Stimulated activated naive CD8-positive, alpha-beta T cell treated with anti-CD3 and anti-CD28 coated beads, Interleukin-15, Interleukin-2, amounts not matched to agents 100 U/mL and 50 U/mL, for 24 hours (primary cell): Measurements from ENCODE around the gene ABCC3.
"Not testable (repeated sequence)": the region's sequence is repeated elsewhere in the genome, so short reads cannot be mapped to it uniquely, and the experiment has no call there.

Experiments used
- ATAC-seq: fragments of 150-1000 bp; cut with Tn5 transposase; one replicate; pipeline ENCODE4 v1.10.0; 2021
- DNase-seq: peaks from one replicate; pipeline ENCODE4 v3.0.0; 2021

ABCC3 gene

GRCh38 chr17:50666316-50666715 is 31.6 kb downstream of the ABCC3 start:
- no peak for DNase-seq
- no peak for ATAC-seq

- no peak for DNase-seq
- no peak for ATAC-seq
Measured at GRCh38 chr17:50667259-50668024, 32.8 kb downstream of the ABCC3 start.

GRCh38 chr17:50668025-50668837 is 33.5 kb downstream of the ABCC3 start:
- DNase-seq (no peak), ATAC-seq (no peak)

GRCh38 chr17:50668838-50669581 is 34.3 kb downstream of the ABCC3 start:
- no peak for ATAC-seq
- DNase-seq, result no peak

GRCh38 chr17:50672071-50672470 is 37.4 kb downstream of the ABCC3 start:
- DNase-seq, result no peak
- ATAC-seq, result no peak

GRCh38 chr17:50672831-50673551 is 38.3 kb downstream of the ABCC3 start:
- DNase-seq, result no peak
- ATAC-seq, result no peak

- ATAC-seq, result no peak
- DNase-seq, result no peak
Measured at GRCh38 chr17:50675190-50675589, 40.5 kb downstream of the ABCC3 start.

GRCh38 chr17:50675627-50676026 is 40.9 kb downstream of the ABCC3 start:
- no peak for ATAC-seq

GRCh38 chr17:50676065-50676975 is 41.6 kb downstream of the ABCC3 start:
- DNase-seq (no peak), ATAC-seq (no peak)

More at GRCh38 chr17:50675627-50676026, 40.9 kb downstream of the ABCC3 start:
- no peak for DNase-seq

- ATAC-seq, result no peak
Measured at GRCh38 chr17:50677851-50678375, 43.2 kb downstream of the ABCC3 start.

GRCh38 chr17:50679008-50679544 is 44.4 kb downstream of the ABCC3 start:
- ATAC-seq (no peak), DNase-seq (no peak)

More at GRCh38 chr17:50677851-50678375, 43.2 kb downstream of the ABCC3 start:
- no peak for DNase-seq

GRCh38 chr17:50680126-50680525 is 45.4 kb downstream of the ABCC3 start:
- DNase-seq, result no peak
- no peak for ATAC-seq

- not testable (repeated sequence) for DNase-seq, ATAC-seq
Measured at GRCh38 chr17:50680543-50681262, 46.0 kb downstream of the ABCC3 start.

GRCh38 chr17:50681263-50682200 is 46.9 kb downstream of the ABCC3 start:
- ATAC-seq (no peak), DNase-seq (no peak)

GRCh38 chr17:50682441-50682840 is 47.8 kb downstream of the ABCC3 start:
- ATAC-seq (no peak), DNase-seq (no peak)

- no peak for ATAC-seq
Measured at GRCh38 chr17:50682938-50683337, 48.3 kb downstream of the ABCC3 start.

GRCh38 chr17:50683434-50684287 is 49.0 kb downstream of the ABCC3 start:
- DNase-seq, result no peak
- no peak for ATAC-seq

More at GRCh38 chr17:50682938-50683337, 48.3 kb downstream of the ABCC3 start:
- no peak for DNase-seq

GRCh38 chr17:50684288-50684611 is 49.6 kb downstream of the ABCC3 start:
- ATAC-seq (no peak), DNase-seq (no peak)
